DOHH2 (cell line): Measurements from ENCODE around the gene TERB1.

Experiments used
- CTCF ChIP-seq: fragments of 200-600 bp; sonication (generic); IDR thresholded peaks from one replicate; pipeline ENCODE4 v1.5.1; 2014; ENCODE audit warnings: antibody characterized with exemption, mild to moderate bottlenecking, low read depth, low read length; ENCODE audit not compliant: poor library complexity, severe bottlenecking
- EZH2phosphoT487 ChIP-seq: fragments of 200-600 bp; sonication (generic); IDR thresholded peaks from 2 replicates; pipeline ENCODE4 v1.6.1; 2017; ENCODE audit warnings: borderline replicate concordance, mild to moderate bottlenecking, antibody characterized with exemption, low read length, moderate library complexity, mixed read lengths

DNA sequence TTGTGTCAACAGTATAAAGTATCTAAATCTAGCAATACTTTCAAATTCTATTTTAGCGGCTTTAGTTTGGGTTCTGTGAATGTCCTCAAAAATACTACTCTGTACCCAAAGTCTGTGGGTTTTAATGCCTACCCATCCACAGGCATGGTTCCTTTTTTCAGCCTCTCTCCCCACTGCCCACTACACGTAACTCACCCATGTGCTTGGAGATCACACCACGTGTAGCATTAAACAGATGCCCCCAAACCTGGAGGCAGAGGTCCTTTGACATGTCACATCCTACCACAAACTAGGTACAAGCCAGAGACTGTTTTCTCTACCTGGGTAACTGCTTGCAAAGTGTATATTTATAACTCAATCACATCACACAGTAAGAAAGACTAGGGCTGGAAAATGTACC, 55.3 kb downstream of the TERB1 start:
- TF ChIP-seq CTCF (no peak), EZH2phosphoT487 (no peak)
